ENCODE measurements around the gene CYP4Z1. TPM values are rescaled to one million over a fixed set of nuclear protein-coding genes. Genes with fewer than 3 reads are reported as not detected.

CYP4Z1 gene
- total RNA-seq, 1 donor from 2014 or later: not detected

DNA sequence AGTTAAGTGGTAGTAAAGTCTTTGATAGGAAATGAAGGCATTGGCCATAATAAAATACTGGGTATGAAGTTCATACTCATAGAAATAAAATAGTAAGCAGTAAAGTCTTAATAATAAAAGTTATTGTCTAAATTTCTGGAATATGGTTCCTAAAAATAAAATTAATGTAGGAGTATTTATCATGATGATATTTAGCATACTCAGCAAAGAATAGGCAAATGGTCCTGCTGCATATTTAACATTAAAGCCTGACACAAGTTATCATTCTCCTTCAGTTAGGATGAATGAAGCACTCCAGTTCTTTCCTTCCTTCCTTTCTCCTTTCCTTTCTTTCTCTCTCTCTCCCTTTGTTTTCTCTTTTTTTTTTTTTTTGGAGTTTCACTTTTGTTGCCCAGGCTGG lies 97.5 kb downstream of the CYP4Z1 start:
- Histone ChIP-seq H3K4me3 (ENCODE audit: insufficient read depth, low read depth, low read length) (no peak overlapping the region), H3K9me3 (ENCODE audit: insufficient read depth, low read depth, low read length) (no peaks in the 10 kb centered on the region), H4K20me1 (ENCODE audit: insufficient read depth, low read length) (no peaks in the 10 kb centered on the region), H3K36me3 (ENCODE audit: insufficient read depth, low read length) (no peaks in the 10 kb centered on the region), H3K27ac (ENCODE audit: low read depth, low read length) (no peak overlapping the region), H2AFZ (ENCODE audit: low read depth, low read length) (no peak overlapping the region), H3K9ac (ENCODE audit: low read length) (no peak overlapping the region), H3K27me3 (ENCODE audit: insufficient read depth, low read length) (no peaks in the 10 kb centered on the region), H3K4me2 (ENCODE audit: low read length) (no peak overlapping the region), H3K4me1 (ENCODE audit: insufficient read depth, low read length) (no peaks in the 10 kb centered on the region), H3K79me2 (ENCODE audit: insufficient read depth, low read length) (no peaks in the 10 kb centered on the region)
- Mint-ChIP-seq H3K36me3 (ENCODE audit: low read depth, unreplicated experiment) (no peaks in the 10 kb centered on the region), H3K27ac (ENCODE audit: unreplicated experiment) (no peak overlapping the region), H3K9me3 (ENCODE audit: unreplicated experiment) (peaks cover 6% of the 10 kb centered on the region), H3K4me1 (ENCODE audit: low read depth, unreplicated experiment) (no peaks in the 10 kb centered on the region), H3K27me3 (ENCODE audit: low read depth, unreplicated experiment) (peaks cover 8% of the 10 kb centered on the region), H3K4me3 (ENCODE audit: unreplicated experiment) (no peak overlapping the region)
- FAIRE-seq (no peak), DNase-seq (ENCODE audit: low read depth) (no peak)
- TF ChIP-seq, protein P1, sequence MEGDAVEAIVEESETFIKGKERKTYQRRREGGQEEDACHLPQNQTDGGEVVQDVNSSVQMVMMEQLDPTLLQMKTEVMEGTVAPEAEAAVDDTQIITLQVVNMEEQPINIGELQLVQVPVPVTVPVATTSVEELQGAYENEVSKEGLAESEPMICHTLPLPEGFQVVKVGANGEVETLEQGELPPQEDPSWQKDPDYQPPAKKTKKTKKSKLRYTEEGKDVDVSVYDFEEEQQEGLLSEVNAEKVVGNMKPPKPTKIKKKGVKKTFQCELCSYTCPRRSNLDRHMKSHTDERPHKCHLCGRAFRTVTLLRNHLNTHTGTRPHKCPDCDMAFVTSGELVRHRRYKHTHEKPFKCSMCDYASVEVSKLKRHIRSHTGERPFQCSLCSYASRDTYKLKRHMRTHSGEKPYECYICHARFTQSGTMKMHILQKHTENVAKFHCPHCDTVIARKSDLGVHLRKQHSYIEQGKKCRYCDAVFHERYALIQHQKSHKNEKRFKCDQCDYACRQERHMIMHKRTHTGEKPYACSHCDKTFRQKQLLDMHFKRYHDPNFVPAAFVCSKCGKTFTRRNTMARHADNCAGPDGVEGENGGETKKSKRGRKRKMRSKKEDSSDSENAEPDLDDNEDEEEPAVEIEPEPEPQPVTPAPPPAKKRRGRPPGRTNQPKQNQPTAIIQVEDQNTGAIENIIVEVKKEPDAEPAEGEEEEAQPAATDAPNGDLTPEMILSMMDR (IDR thresholded peaks at IDR 0.05; ENCODE audit: insufficient read depth, low read depth, low read length): no peak

Other genes starting within 250 kb of the CYP4Z1 start
- gene CYP4A11, start 125.8 kb upstream of the CYP4Z1 start, total RNA-seq: not detected in 2 replicates
- 0.24 TPM in 1 of 2 replicates, not detected in the other for gene CYP4X1, start 43.6 kb upstream of the CYP4Z1 start, total RNA-seq
- not detected in 2 replicates for gene CYP4A22, start 70.2 kb downstream of the CYP4Z1 start, total RNA-seq
- 0.34 TPM in 1 of 2 replicates, not detected in the other for gene PDZK1IP1, start 122.8 kb downstream of the CYP4Z1 start, total RNA-seq
- 0.14 and 0.17 TPM in 2 replicates for gene TAL1, start 165.0 kb downstream of the CYP4Z1 start, total RNA-seq
- 5.1 and 8.8 TPM in 2 replicates for gene STIL, start 246.9 kb downstream of the CYP4Z1 start, total RNA-seq

All from astrocyte (in vitro differentiated cells and primary cell).